ENCODE measurements around the gene LRRFIP1.

- no peak for TF ChIP-seq CTCF (IDR thresholded peaks at IDR 0.05)
- TF ChIP-seq EP300 (IDR thresholded peaks at IDR 0.05) = no peak
Measured at GRCh38 chr2:237669283-237669627, 41.9 kb downstream of the LRRFIP1 start.
